A673 (cell line): ENCODE measurements around the gene RUFY2.

Experiments used
- CTCF ChIP-seq: fragments of 300-800, 200-600 bp; sonication (generic); conservative IDR thresholded peaks from 2 replicates; pipeline ENCODE4 v1.5.1; 2017; ENCODE audit warnings: low read depth, mild to moderate bottlenecking, antibody characterized with exemption, low read length, moderate library complexity, mixed read lengths
- EZH2 ChIP-seq: fragments of 200-600 bp; sonication (generic); IDR thresholded peaks from 2 replicates; pipeline ENCODE4 v1.6.1; 2017; ENCODE audit warnings: borderline replicate concordance, low read depth, mild to moderate bottlenecking, mixed read lengths, antibody characterized with exemption, low read length; ENCODE audit not compliant: poor library complexity, severe bottlenecking

DNA sequence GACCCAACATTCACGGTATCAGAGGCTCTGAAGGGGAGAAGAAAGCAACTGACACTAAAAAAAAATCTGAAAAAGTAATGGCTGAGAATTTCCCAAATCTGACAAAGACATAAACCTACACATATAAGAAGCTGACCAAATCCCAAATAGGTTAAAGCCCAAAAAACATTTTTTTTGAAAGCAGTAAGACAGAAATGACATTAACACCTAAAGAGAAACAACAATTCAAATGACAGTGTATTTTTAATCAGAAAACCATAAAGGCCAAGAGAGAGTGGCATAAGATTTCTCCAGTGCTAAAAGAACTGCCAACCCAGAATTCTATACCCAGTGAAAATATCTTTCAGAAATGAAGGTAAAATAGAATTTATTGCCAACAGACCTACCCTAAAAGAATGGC, 35.5 kb downstream of the RUFY2 start:
- no peak for TF ChIP-seq CTCF
- TF ChIP-seq EZH2, result no peak
